AG04449 (cell line): Measurements from ENCODE around the gene SPTLC3.

Experiments
- CTCF ChIA-PET: fragments of 350-600 bp; formaldehyde crosslinking; extraction: SDS; loops from one replicate; lab custom pipeline; 2021; ENCODE audit warnings: antibody characterized with exemption; lab: Yijun Ruan, JAX
- POLR2A ChIA-PET: fragments of 400-600, 350-600 bp; formaldehyde crosslinking; extraction: SDS; loops from one replicate; lab custom pipeline; 2020; ENCODE audit warnings: antibody characterized with exemption, inconsistent platforms; lab: Yijun Ruan, JAX
- DNase-seq: peaks from one replicate; pipeline ENCODE4 v3.0.0-alpha.2; 2010; ENCODE audit warnings: low read depth, low spot score
- H3K4me3 ChIP-seq: 2 replicates; pipeline ENCODE4 v1.5.1; 2011; ENCODE audit warnings: low read depth, mild to moderate bottlenecking, control low read depth, low read length
- TF ChIP-seq, protein P1 (sequence below): IDR thresholded peaks from one replicate; pipeline ENCODE4 v1.5.1; 2011; ENCODE audit warnings: mild to moderate bottlenecking, moderate library complexity, low read length, control low read depth, inconsistent platforms; ENCODE audit not compliant: insufficient read depth; ENCODE audit errors: missing control alignments

The SPTLC3 gene

DNA sequence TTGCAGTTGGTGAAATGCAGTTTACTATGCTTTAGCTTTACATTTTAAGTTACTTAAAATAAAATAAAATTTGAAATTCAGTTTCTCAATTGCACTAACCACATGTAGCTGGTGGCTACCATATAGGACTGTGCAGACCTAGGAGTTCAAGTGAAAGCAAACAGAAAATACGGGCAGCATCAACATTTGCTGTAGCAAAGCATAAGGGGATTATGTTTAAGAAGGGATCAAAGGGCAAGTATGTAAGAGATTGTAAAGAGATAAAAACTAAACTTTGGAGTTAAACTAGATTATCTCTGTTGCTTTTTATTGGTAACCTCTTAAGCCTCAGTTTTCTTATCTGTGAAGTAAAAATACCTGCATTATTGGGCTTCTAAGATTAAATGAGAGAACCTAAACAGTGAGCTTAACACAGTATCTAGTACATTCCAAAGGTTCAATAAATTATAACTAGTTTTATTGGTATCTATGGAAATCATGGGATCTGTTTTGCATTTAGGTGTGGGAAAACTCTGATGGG, 81.2 kb downstream of the SPTLC3 start:
- ChIA-PET POLR2A (no interaction called here), CTCF (no interaction called here)
- TF ChIP-seq, protein P1, sequence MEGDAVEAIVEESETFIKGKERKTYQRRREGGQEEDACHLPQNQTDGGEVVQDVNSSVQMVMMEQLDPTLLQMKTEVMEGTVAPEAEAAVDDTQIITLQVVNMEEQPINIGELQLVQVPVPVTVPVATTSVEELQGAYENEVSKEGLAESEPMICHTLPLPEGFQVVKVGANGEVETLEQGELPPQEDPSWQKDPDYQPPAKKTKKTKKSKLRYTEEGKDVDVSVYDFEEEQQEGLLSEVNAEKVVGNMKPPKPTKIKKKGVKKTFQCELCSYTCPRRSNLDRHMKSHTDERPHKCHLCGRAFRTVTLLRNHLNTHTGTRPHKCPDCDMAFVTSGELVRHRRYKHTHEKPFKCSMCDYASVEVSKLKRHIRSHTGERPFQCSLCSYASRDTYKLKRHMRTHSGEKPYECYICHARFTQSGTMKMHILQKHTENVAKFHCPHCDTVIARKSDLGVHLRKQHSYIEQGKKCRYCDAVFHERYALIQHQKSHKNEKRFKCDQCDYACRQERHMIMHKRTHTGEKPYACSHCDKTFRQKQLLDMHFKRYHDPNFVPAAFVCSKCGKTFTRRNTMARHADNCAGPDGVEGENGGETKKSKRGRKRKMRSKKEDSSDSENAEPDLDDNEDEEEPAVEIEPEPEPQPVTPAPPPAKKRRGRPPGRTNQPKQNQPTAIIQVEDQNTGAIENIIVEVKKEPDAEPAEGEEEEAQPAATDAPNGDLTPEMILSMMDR = no peak
- H3K4me3 ChIP-seq = no peak overlapping the region
- no peak for DNase-seq

DNA sequence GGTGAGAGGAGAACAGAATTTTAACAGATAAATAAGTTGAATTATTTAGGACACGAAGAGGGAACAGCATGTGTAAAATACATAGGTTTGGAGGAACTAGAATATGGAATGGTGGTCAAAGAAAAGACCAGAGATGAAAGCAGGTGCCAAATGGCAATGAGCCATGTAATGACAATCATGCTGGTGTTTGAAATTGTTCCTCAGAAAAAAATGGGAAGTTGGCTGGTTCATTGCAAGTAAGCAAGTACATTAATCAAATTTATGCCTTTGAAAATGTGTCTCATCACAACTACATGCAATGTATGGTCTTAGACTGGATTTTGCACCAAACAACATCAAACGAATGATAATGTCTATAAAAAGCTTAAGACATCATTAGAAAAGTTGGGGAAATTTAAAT, 83.3 kb downstream of the SPTLC3 start:
- CTCF ChIA-PET = no interaction called here
- TF ChIP-seq, protein P1 = no peak
- POLR2A ChIA-PET = no interaction called here
- no peak overlapping the region for H3K4me3 ChIP-seq
- no peak for DNase-seq

DNA sequence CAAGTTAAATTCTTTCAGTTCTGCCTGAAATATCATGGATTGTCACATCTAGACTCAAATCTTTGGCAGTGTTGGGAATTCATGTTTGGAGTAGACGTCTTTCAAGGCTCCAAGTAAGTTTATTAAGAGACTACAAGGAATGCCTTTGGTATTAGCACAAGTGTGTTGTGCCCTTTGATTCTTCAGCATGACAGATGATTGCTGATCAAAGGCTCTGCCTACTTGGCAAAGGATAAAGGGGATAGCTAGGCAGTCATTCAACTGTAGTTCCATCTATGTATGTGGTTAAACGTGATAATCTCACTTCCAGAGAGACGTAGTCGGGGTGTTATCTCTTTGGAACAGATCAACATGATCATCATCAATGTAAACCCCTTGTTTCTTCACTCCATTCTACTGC, 86.2 kb downstream of the SPTLC3 start:
- DNase-seq = no peak
- TF ChIP-seq, protein P1 = no peak
- H3K4me3 ChIP-seq = no peak overlapping the region
- ChIA-PET POLR2A (no interaction called here), CTCF (interaction anchor here (1.3 to 2.0 kb wide), 3 partner anchors 10 to 129 kb away, joined by 4 to 9 read pairs (median 4); no protein-coding TSS in a partner anchor)

DNA sequence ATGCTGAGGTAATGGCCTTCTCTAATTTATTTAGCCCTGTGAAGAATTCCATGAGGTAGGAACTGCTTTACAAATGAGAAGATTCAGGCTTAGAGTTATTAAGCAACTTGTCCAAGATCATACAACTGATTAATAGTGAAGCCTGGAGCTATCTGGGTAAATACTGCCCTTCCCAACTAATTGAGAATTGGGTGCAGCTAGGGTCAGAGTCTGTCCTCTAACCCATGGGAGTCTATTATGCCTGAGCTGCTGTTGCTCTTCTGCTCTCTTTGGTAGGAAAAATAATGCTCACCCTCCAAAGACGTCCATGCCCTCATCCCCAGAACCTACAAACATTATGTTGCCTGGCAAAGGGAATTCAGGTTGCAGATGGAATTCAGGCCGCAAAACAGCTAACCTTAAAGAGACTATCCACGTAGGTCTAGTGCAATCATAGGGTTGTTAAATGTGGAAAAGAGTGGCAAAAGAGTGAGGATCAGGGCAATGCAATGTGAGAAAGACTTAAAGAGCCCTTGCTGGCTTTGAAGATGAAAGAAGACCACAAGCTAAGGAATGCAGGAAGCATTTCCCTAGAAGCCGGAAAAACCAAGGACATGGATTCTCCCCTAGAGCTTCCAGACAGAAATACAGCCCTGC, 90.1 kb downstream of the SPTLC3 start:
- DNase-seq = no peak
- POLR2A ChIA-PET = no interaction called here
- no peak overlapping the region for H3K4me3 ChIP-seq
- CTCF ChIA-PET = interaction anchor here (1.0 to 1.4 kb wide), 4 partner anchors 20 to 174 kb away, joined by 3 to 7 read pairs (median 5); no protein-coding TSS in a partner anchor
- TF ChIP-seq, protein P1 = no peak

DNA sequence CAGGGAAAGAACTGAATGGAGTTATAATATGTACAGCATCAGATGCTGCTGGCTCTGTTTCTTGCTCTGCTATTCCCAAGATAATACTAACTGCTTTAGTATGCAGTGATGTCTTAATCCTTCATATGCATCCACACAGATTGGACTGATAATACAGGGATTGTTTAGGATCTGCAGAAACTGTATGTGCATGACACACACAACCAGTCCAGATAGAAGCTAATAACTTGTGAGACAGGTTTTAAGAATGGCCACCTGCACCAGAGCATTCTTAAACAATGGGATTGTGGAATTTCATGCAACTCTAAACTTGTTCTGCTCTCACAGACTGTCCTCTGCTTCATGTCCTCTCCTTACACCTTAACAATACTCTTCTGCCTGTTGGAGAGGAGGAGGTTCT, 90.9 kb downstream of the SPTLC3 start:
- POLR2A ChIA-PET = no interaction called here
- CTCF ChIA-PET = interaction anchor here (6.2 kb wide), 2 partner anchors 131 to 175 kb away, joined by 40 to 142 read pairs; no protein-coding TSS in a partner anchor
- TF ChIP-seq, protein P1 = no peak
- no peak for DNase-seq
- H3K4me3 ChIP-seq = no peak overlapping the region

DNA sequence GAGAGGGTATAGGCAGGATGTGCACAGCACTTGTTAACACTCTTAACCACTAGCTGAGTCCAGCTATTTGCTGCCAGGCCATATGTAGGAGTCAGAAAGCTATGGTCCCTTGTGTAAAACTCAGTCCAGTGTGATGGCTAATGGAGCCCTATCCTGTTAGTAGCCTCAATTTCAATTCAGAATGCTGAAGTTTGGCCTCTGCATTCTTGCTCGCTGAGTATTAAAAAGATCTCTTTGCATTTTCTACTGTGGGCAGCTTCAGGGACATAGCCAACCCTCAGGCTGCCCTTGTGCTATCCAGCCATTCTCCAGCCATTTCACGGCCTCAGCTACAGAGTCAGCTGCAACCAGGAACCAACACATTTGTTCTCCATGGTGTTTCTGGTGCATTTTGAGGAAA, 92.5 kb downstream of the SPTLC3 start:
- POLR2A ChIA-PET = no interaction called here
- TF ChIP-seq, protein P1 = no peak
- no peak for DNase-seq
- CTCF ChIA-PET = interaction anchor here (6.2 kb wide), 2 partner anchors 133 to 176 kb away, joined by 40 to 142 read pairs; no protein-coding TSS in a partner anchor
- H3K4me3 ChIP-seq = no peak overlapping the region
